ENCODE data around the gene MAGT1. TPM values are rescaled to one million over a fixed set of nuclear protein-coding genes. Genes with fewer than 3 reads are reported as not detected.

The MAGT1 gene
- total and polyA plus RNA-seq, 4 donors: 29.0 to 121 (median 58.0) TPM

DNA sequence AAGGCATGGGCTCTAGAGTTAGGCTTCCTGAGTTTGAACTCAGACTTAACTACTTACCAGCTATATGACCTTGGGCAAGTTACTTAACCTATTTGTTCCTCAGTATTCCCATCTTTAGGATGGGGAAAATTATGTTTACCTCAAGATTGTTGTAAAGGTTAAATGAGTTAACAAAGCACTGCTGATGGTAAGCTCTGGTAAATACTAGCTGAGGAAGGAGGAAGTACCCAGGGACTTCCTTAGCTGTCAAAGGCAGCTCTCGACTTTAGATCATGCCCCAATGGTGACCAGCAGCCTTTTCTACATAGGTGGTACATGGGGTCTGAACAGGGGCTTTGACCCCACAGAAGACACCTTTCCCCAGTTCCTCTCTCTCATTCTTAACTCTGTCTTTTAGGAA lies 35.3 kb upstream of the MAGT1 start:
- Histone ChIP-seq H3K9me3 (ENCODE audit: control insufficient read depth in 4 of 4, low read length in 3 of 4) (no peaks in the 10 kb centered on the region), H3K4me1 (ENCODE audit: control insufficient read depth in 4 of 4, insufficient read depth in 4 of 4, low read length in 3 of 4) (no peaks in the 10 kb centered on the region), H3K27me3 (ENCODE audit: control insufficient read depth in 4 of 4, insufficient read depth in 4 of 4, low read length in 3 of 4) (no peaks in the 10 kb centered on the region), H3K4me3 (ENCODE audit: low read depth in 1 of 3, low read length in 3 of 3) (no peak overlapping the region), H3K9ac (ENCODE audit: low read depth in 1 of 2, low read length in 2 of 2) (no peak overlapping the region), H3K27ac (ENCODE audit: low read depth in 1 of 2, low read length in 2 of 2) (no peak overlapping the region), H3K36me3 (ENCODE audit: control insufficient read depth in 4 of 4, insufficient read depth in 3 of 4, low read depth in 1 of 4, low read length in 3 of 4) (no peaks in the 10 kb centered on the region)
- 64% methylated on average over 1 of the region's 1 CpG for WGBS
- no peak for TF ChIP-seq EGR1 (IDR thresholded peaks at IDR 0.05; ENCODE audit: low read depth in 2 of 2)
- no peak for TF ChIP-seq FOXA2 (IDR thresholded peaks at IDR 0.05)
- TF ChIP-seq HNF4G (IDR thresholded peaks at IDR 0.05): no peak
- no peak for TF ChIP-seq SP1 (IDR thresholded peaks at IDR 0.05)
- TF ChIP-seq CTCF (IDR thresholded peaks at IDR 0.05; ENCODE audit: low read depth, low read length, missing input control): no peak
- no peak for TF ChIP-seq NR2F2 (IDR thresholded peaks at IDR 0.05)
- no peak for TF ChIP-seq YY1 (IDR thresholded peaks at IDR 0.05)
- TF ChIP-seq, protein P1, sequence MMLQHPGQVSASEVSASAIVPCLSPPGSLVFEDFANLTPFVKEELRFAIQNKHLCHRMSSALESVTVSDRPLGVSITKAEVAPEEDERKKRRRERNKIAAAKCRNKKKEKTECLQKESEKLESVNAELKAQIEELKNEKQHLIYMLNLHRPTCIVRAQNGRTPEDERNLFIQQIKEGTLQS (IDR thresholded peaks at IDR 0.05): no peak
- TF ChIP-seq, protein P2, sequence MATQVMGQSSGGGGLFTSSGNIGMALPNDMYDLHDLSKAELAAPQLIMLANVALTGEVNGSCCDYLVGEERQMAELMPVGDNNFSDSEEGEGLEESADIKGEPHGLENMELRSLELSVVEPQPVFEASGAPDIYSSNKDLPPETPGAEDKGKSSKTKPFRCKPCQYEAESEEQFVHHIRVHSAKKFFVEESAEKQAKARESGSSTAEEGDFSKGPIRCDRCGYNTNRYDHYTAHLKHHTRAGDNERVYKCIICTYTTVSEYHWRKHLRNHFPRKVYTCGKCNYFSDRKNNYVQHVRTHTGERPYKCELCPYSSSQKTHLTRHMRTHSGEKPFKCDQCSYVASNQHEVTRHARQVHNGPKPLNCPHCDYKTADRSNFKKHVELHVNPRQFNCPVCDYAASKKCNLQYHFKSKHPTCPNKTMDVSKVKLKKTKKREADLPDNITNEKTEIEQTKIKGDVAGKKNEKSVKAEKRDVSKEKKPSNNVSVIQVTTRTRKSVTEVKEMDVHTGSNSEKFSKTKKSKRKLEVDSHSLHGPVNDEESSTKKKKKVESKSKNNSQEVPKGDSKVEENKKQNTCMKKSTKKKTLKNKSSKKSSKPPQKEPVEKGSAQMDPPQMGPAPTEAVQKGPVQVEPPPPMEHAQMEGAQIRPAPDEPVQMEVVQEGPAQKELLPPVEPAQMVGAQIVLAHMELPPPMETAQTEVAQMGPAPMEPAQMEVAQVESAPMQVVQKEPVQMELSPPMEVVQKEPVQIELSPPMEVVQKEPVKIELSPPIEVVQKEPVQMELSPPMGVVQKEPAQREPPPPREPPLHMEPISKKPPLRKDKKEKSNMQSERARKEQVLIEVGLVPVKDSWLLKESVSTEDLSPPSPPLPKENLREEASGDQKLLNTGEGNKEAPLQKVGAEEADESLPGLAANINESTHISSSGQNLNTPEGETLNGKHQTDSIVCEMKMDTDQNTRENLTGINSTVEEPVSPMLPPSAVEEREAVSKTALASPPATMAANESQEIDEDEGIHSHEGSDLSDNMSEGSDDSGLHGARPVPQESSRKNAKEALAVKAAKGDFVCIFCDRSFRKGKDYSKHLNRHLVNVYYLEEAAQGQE (IDR thresholded peaks at IDR 0.05): no peak
- no peak for TF ChIP-seq GABPA (IDR thresholded peaks at IDR 0.05 in 1 of 2, conservative IDR thresholded peaks at IDR 0.05 in 1 of 2)
- TF ChIP-seq RAD21 (IDR thresholded peaks at IDR 0.05): no peak
- DNase-seq (ENCODE audit: low spot score): no peak

- Histone ChIP-seq H3K4me1 (ENCODE audit: control insufficient read depth in 4 of 4, insufficient read depth in 4 of 4, low read length in 3 of 4) (no peaks in the 10 kb centered on the region), H3K4me3 (ENCODE audit: low read depth in 1 of 3, low read length in 3 of 3) (no peak overlapping the region), H3K27me3 (ENCODE audit: control insufficient read depth in 4 of 4, insufficient read depth in 4 of 4, low read length in 3 of 4) (no peaks in the 10 kb centered on the region), H3K9ac (ENCODE audit: low read depth in 1 of 2, low read length in 2 of 2) (no peak overlapping the region), H3K36me3 (ENCODE audit: control insufficient read depth in 4 of 4, insufficient read depth in 3 of 4, low read depth in 1 of 4, low read length in 3 of 4) (no peaks in the 10 kb centered on the region), H3K9me3 (ENCODE audit: control insufficient read depth in 4 of 4, low read length in 3 of 4) (no peaks in the 10 kb centered on the region), H3K27ac (ENCODE audit: low read depth in 1 of 2, low read length in 2 of 2) (no peak overlapping the region)
- no peak for DNase-seq (ENCODE audit: low spot score)
- WGBS: 41% methylated on average over 3 of the region's 3 CpGs
- TF ChIP-seq EGR1 (IDR thresholded peaks at IDR 0.05; ENCODE audit: low read depth in 2 of 2) (no peak), FOXA1 (IDR thresholded peaks at IDR 0.05) (no peak), RXRA (IDR thresholded peaks at IDR 0.05) (no peak), HNF4A (conservative IDR thresholded peaks at IDR 0.05) (no peak)
- TF ChIP-seq, protein P1 (IDR thresholded peaks at IDR 0.05): no peak
- TF ChIP-seq, protein P3, sequence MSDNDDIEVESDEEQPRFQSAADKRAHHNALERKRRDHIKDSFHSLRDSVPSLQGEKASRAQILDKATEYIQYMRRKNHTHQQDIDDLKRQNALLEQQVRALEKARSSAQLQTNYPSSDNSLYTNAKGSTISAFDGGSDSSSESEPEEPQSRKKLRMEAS (IDR thresholded peaks at IDR 0.05): no peak
These were observed 30.5 kb upstream of the MAGT1 start for GRCh38 chrX:77925764-77926163.
